ENCODE measurements around the gene COX6A1.

Gene COX6A1

DNA sequence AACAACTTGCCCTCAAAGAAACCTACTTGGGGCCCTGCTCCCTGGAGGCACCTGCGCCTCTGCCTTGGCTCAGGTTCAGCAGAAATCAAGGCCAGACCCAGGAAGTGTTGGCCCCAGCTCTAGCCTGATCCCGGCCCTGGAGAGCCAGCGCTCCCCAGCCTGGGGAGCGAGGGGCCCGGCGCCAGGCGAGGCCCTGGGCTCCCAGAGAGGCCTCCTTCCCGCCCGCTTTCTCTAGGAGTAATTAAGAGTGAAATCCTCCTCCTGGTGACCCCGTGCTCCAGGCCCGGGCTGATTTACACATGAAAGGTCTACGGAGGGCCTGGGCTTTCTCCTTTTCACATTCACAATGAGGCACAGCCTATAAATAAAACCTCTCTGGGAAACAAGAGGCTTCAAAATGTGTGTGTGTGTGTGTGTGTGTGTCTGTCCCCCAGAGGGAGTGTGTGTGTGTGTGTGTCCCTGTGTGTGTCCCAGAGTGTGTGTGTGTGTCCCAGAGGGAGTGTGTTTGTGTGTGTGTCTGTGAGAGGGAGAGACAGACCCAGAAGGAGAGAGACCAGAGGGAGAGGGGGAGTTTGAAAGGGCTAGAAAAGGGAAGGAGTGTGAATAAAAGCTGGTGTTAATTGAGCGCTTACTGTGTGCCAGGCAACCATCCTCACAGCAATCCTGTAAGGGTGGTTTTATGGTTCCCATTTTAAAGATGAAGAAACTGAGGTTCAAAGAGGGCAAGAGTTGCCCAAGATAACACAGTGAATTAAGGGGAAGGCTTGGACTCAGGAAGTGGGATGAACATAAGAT lies 23.8 kb upstream of the COX6A1 start:
- Mint-ChIP-seq H3K27ac (no peak overlapping the region), H3K4me1 (ENCODE audit: low read depth) (no peaks in the 10 kb centered on the region)

GRCh38 chr12:120416490-120417216 lies 21.3 kb upstream of the COX6A1 start:
- Mint-ChIP-seq H3K9me3 (no peaks in the 10 kb centered on the region), H3K4me3 (no peak overlapping the region), H3K36me3 (ENCODE audit: low read depth) (no peaks in the 10 kb centered on the region), H3K27me3 (ENCODE audit: low read depth) (peaks cover 14% of the 10 kb centered on the region), H3K4me1 (ENCODE audit: low read depth) (no peaks in the 10 kb centered on the region), H3K27ac (no peak overlapping the region)

More for the DNA sequence above, 23.8 kb upstream of the COX6A1 start:
- H3K4me3 Mint-ChIP-seq: no peak overlapping the region
- H3K36me3 Mint-ChIP-seq (ENCODE audit: low read depth): no peaks in the 10 kb centered on the region
- H3K27me3 Mint-ChIP-seq (ENCODE audit: low read depth): peaks cover 14% of the 10 kb centered on the region
- H3K9me3 Mint-ChIP-seq: no peaks in the 10 kb centered on the region

DNA sequence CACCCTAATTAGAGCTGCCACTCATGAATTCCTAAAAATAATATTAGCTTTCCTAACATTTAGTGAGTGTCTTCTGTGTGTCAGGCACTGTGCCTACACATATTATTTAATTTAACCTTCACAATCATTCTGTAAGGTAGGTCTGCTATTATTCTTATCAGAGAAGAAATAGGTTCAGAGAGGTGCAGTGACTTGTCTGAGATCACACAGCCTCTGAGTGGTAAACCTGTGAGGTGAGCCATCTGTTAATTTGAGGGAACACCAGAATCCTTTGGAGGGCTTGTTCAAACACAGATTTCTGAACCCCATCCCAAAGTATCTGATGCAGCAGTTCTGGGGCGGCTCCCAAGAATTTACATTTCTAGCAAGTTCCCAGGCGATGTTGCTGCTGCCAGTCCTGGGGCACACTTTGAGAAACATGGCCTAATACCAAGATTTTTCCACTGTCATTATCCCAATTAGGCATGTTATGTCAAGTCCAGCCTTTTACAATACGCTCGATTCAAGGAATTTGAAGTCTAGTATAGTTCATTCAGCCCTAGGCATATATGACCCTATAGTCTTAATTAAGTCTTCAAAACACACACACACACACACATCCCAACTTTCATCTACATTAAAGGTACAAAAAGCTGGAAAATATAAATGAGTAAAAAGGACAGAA lies 19.9 kb upstream of the COX6A1 start:
- Mint-ChIP-seq H3K4me3 (no peak overlapping the region), H3K4me1 (ENCODE audit: low read depth) (no peaks in the 10 kb centered on the region), H3K36me3 (ENCODE audit: low read depth) (no peaks in the 10 kb centered on the region), H3K27ac (no peak overlapping the region), H3K27me3 (ENCODE audit: low read depth) (peaks cover 10% of the 10 kb centered on the region), H3K9me3 (no peaks in the 10 kb centered on the region)

GRCh38 chr12:120421701-120422100 lies 16.2 kb upstream of the COX6A1 start:
- H3K27me3 Mint-ChIP-seq (ENCODE audit: low read depth): peaks cover 6% of the 10 kb centered on the region
- no peak overlapping the region for H3K4me3 Mint-ChIP-seq
- no peak overlapping the region for H3K27ac Mint-ChIP-seq
- no peaks in the 10 kb centered on the region for H3K36me3 Mint-ChIP-seq (ENCODE audit: low read depth)
- no peaks in the 10 kb centered on the region for H3K9me3 Mint-ChIP-seq
- no peaks in the 10 kb centered on the region for H3K4me1 Mint-ChIP-seq (ENCODE audit: low read depth)

DNA sequence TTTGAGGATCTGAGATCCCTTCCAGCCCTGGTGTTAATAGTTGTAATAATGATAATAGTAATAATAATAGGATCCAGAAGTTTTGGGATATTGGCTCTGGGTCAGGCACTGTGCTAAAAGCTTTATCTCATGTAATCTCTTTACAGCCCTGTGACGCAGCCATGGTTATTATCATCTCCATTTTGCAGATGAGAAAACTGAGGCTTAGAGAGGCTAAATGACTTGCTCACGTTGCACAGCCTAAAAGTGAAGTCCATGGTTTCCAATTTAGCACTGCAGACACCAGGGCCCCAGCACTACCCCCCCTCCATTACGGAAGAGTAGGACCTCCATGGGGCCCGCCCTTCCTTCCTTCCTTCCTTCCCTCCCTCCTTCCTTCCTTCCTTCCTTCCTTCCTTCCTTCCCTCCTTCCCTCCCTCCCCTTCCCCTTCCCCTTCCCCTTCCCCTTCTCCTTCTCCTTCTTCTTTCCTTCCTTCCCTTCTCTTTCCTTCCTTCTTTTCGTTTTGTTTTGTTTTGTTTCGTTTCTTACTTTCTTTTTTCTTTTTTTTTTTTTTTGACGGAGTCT lies 14.9 kb upstream of the COX6A1 start:
- H3K27ac Mint-ChIP-seq: no peak overlapping the region
- no peaks in the 10 kb centered on the region for H3K36me3 Mint-ChIP-seq (ENCODE audit: low read depth)
- H3K4me3 Mint-ChIP-seq: no peak overlapping the region
- H3K4me1 Mint-ChIP-seq (ENCODE audit: low read depth): no peaks in the 10 kb centered on the region
- H3K9me3 Mint-ChIP-seq: no peaks in the 10 kb centered on the region
- H3K27me3 Mint-ChIP-seq (ENCODE audit: low read depth): peaks cover 4% of the 10 kb centered on the region

GRCh38 chr12:120425797-120426196 lies 12.1 kb upstream of the COX6A1 start:
- no peaks in the 10 kb centered on the region for H3K36me3 Mint-ChIP-seq (ENCODE audit: low read depth)
- no peaks in the 10 kb centered on the region for H3K9me3 Mint-ChIP-seq
- peaks cover 2% of the 10 kb centered on the region for H3K4me1 Mint-ChIP-seq (ENCODE audit: low read depth)
- no peak overlapping the region for H3K27ac Mint-ChIP-seq
- H3K27me3 Mint-ChIP-seq (ENCODE audit: low read depth): peaks cover 14% of the 10 kb centered on the region
- H3K4me3 Mint-ChIP-seq: no peak overlapping the region

- Mint-ChIP-seq H3K4me3 (no peak overlapping the region), H3K27ac (no peak overlapping the region)
Measured at GRCh38 chr12:120428597-120429229, 9.2 kb upstream of the COX6A1 start.

DNA sequence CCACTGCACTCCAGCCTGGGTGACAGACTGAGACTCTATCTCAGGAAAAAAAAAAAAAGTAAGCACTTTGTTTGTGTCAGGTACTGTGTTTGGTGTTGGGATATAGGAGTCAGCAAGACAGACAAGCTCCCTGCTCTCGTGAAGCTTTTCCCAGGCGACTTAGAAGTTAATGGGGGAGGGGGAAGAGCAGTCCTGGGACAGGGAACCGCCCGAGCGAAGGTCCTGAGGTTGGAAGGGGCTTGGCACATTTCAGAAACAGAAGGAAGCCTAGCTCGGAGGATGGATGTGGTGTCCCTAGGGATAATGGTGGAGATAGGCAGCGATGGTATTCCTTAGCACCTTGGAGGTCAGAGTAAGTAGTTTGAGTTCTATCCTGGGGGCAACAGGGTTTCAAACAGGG lies 8.5 kb upstream of the COX6A1 start:
- H3K4me1 Mint-ChIP-seq (ENCODE audit: low read depth): peaks cover 7% of the 10 kb centered on the region
- H3K27ac Mint-ChIP-seq: no peak overlapping the region
- H3K27me3 Mint-ChIP-seq (ENCODE audit: low read depth): peaks cover 14% of the 10 kb centered on the region
- no peaks in the 10 kb centered on the region for H3K9me3 Mint-ChIP-seq
- H3K36me3 Mint-ChIP-seq (ENCODE audit: low read depth): no peaks in the 10 kb centered on the region
- no peak overlapping the region for H3K4me3 Mint-ChIP-seq

More at GRCh38 chr12:120428597-120429229, 9.2 kb upstream of the COX6A1 start:
- no peaks in the 10 kb centered on the region for H3K9me3 Mint-ChIP-seq
- peaks cover 7% of the 10 kb centered on the region for H3K4me1 Mint-ChIP-seq (ENCODE audit: low read depth)
- H3K36me3 Mint-ChIP-seq (ENCODE audit: low read depth): no peaks in the 10 kb centered on the region
- H3K27me3 Mint-ChIP-seq (ENCODE audit: low read depth): peaks cover 14% of the 10 kb centered on the region

- Mint-ChIP-seq H3K27ac (no peak overlapping the region), H3K4me3 (no peak overlapping the region), H3K27me3 (ENCODE audit: low read depth) (peaks cover 10% of the 10 kb centered on the region), H3K4me1 (ENCODE audit: low read depth) (peaks cover 9% of the 10 kb centered on the region), H3K9me3 (no peaks in the 10 kb centered on the region), H3K36me3 (ENCODE audit: low read depth) (no peaks in the 10 kb centered on the region)
Measured at GRCh38 chr12:120432772-120433525, 5.0 kb upstream of the COX6A1 start.

DNA sequence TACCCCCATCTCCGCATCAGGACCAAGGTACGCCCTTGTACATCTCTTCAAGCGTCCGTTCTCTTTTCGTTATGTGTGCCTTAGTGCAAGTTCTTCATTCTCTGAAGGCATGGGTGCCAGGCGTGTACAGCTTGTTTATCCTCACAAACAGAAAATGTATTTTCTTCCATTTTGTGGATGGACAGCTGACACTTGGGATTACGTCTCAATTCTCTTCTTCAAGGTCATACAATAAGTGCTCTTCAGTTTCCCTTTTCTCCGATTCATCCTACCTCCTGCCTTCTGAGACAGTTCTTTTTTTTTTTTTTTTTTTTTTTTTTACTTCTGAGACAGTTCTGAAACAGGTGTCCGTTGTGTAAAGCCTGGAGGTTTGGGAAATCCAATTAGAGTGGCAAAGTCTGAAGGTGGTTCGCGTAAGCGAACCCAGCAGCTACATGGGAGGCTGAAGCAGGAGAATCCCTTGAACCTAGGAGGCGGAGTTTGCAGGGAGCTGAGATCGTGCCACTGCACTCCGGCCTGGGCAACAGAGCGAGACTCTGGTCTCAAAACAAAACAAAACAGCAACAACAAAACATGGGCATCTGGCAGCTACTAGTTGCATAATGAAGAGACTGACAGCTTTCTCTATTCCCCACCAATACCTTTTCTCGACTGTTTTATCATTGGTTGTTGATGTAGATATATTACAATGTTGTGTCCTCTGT lies 734 bp downstream of the COX6A1 start:
- peaks cover 18% of the 10 kb centered on the region for H3K36me3 Mint-ChIP-seq (ENCODE audit: low read depth)
- no peaks in the 10 kb centered on the region for H3K9me3 Mint-ChIP-seq
- H3K4me1 Mint-ChIP-seq (ENCODE audit: low read depth): peaks cover 13% of the 10 kb centered on the region
- H3K27me3 Mint-ChIP-seq (ENCODE audit: low read depth): no peaks in the 10 kb centered on the region
- peak overlapping the region; percentile 97 for H3K4me3 Mint-ChIP-seq
- H3K27ac Mint-ChIP-seq: peak overlapping the region; percentile 93

DNA sequence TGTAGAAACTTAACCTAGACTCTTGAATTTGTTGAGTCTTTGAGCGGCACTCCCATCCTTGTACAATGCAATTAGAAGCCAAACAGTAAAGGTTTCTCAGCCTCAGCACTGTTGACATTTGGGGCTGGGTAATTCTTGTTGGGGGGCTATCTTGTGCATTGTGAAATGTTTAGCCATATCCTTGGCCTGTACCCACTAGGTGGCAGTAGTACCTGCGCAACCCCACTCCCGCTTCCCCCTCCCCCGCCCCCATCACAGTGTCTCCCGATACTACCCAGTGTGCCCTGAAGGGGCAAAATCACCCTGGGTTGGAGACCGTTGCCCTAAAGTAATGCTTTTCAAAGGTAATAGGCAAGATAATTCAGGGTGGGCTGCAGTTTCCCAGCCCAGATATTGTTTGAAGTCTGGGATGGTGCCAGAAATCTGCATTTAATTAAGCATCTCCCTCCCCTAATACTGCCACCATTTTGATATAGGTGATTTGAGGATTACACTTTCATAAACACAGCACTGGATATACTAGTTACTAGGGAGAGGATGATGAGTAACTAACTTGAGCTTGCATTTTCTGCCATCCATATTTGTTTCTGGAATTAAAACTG lies 1.8 kb downstream of the COX6A1 start:
- H3K27me3 Mint-ChIP-seq (ENCODE audit: low read depth): no peaks in the 10 kb centered on the region
- H3K4me3 Mint-ChIP-seq: peak overlapping the region; percentile 63
- no peak overlapping the region for H3K27ac Mint-ChIP-seq
- peaks cover 26% of the 10 kb centered on the region for H3K36me3 Mint-ChIP-seq (ENCODE audit: low read depth)
- H3K9me3 Mint-ChIP-seq: no peaks in the 10 kb centered on the region
- peaks cover 18% of the 10 kb centered on the region for H3K4me1 Mint-ChIP-seq (ENCODE audit: low read depth)

DNA sequence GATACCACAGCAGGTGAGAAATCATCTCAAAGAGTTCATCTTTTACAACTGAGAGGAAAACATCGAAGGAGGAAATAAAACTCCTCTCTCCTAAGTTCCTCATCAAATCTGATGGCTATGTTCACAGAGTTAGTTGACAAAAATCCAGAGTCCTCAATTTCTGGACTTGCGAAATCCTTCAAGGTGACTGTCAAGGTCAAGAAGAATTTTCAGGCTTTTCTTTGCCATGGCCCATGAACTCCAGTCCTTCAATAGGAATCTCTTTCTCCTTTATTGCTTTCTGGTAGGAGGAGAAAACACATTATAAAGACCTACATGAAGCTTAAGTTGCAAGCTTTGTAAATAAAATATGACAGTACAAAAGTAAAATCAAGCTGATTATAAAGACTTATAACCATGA lies 6.8 kb downstream of the COX6A1 start:
- peaks cover 29% of the 10 kb centered on the region for H3K4me1 Mint-ChIP-seq (ENCODE audit: low read depth)
- no peaks in the 10 kb centered on the region for H3K9me3 Mint-ChIP-seq
- peaks cover 39% of the 10 kb centered on the region for H3K36me3 Mint-ChIP-seq (ENCODE audit: low read depth)

More for the DNA sequence above, 6.8 kb downstream of the COX6A1 start:
- H3K27me3 Mint-ChIP-seq (ENCODE audit: low read depth): no peaks in the 10 kb centered on the region
- peak overlapping the region; percentile 96 for H3K4me3 Mint-ChIP-seq
- no peak overlapping the region for H3K27ac Mint-ChIP-seq
